Measurements from ENCODE around the gene SMARCA4. TPM values are rescaled to one million over a fixed set of nuclear protein-coding genes. Genes with fewer than 3 reads are reported as not detected.

The SMARCA4 gene
- total and polyA plus RNA-seq, 12 donors, result 46.3 to 124 (median 64.9) TPM

GRCh38 chr19:10919352-10920287 is 41.2 kb upstream of the SMARCA4 start:
- H3K9me3 ChIP-seq (replicated peaks in 1 of 3), result no peaks in the 10 kb centered on the region
- WGBS, 4 donors, result 80 to 82% (median 80%) methylated on average over 7 to 26 of the region's 26 CpGs
- DNase-seq, result no peak

GRCh38 chr19:10920288-10920655 is 40.6 kb upstream of the SMARCA4 start:
- Histone ChIP-seq H3K4me3 (no peak overlapping the region), H3K9me3 (replicated peaks in 1 of 3) (no peaks in the 10 kb centered on the region), H3K4me1 (replicated peaks in 1 of 2) (peaks cover 0 to 9% of the 10 kb centered on the region in 2 donors), H3K36me3 (replicated peaks in 1 of 2) (peaks cover 0 to 59% of the 10 kb centered on the region in 2 donors), H3K27me3 (no peaks in the 10 kb centered on the region), H3K27ac (no peak overlapping the region)
- TF ChIP-seq CTCF (IDR thresholded peaks at IDR 0.05), result no peak
- TF ChIP-seq POLR2A (IDR thresholded peaks at IDR 0.05), result no peak
- WGBS, 4 donors, result 89 to 95% (median 91%) methylated on average over 9 to 10 of the region's 10 CpGs; no CpG with 5 or more reads in 1 of the 4 donors
- peak in 1 of 7 donors; percentile 22 for DNase-seq
- intact Hi-C loops (cut with DNase I), result loop anchor here in 1 of 2 donors (5.0 kb wide), 1 partner anchor 48 kb away; the partner anchor contains the start of gene CARM1

More at GRCh38 chr19:10919352-10920287, 41.2 kb upstream of the SMARCA4 start:
- Histone ChIP-seq H3K36me3 (replicated peaks in 1 of 2) (peaks cover 0 to 58% of the 10 kb centered on the region in 2 donors), H3K27me3 (no peaks in the 10 kb centered on the region), H3K4me3 (no peak overlapping the region), H3K27ac (no peak overlapping the region), H3K4me1 (replicated peaks in 1 of 2) (peaks cover 0 to 8% of the 10 kb centered on the region in 2 donors)
- intact Hi-C loops (cut with DNase I), result loop anchor here in 1 of 2 donors (5.0 kb wide), 1 partner anchor 47 kb away; the partner anchor contains the start of gene CARM1
- no peak for TF ChIP-seq CTCF (IDR thresholded peaks at IDR 0.05)
- TF ChIP-seq POLR2A (IDR thresholded peaks at IDR 0.05), result no peak

GRCh38 chr19:10920781-10921180 is 40.0 kb upstream of the SMARCA4 start:
- intact Hi-C loops (cut with DNase I), result loop anchor here in 1 of 2 donors (5.0 kb wide), 1 partner anchor 48 kb away; the partner anchor contains the start of gene CARM1
- DNase-seq, result no peak
- no peaks in the 10 kb centered on the region for H3K27me3 ChIP-seq
- H3K9me3 ChIP-seq (replicated peaks in 1 of 3), result no peaks in the 10 kb centered on the region
- peaks cover 0 to 9% of the 10 kb centered on the region in 2 donors for H3K4me1 ChIP-seq (replicated peaks in 1 of 2)
- no peak overlapping the region for H3K4me3 ChIP-seq
- 75 to 89% (median 86%) methylated on average over 11 to 16 of the region's 16 CpGs for WGBS, 4 donors
- H3K27ac ChIP-seq, result no peak overlapping the region
- peaks cover 0 to 63% of the 10 kb centered on the region in 2 donors for H3K36me3 ChIP-seq (replicated peaks in 1 of 2)
- TF ChIP-seq POLR2A (IDR thresholded peaks at IDR 0.05) (no peak), CTCF (IDR thresholded peaks at IDR 0.05) (no peak)

GRCh38 chr19:10921199-10921909 is 39.5 kb upstream of the SMARCA4 start:
- Histone ChIP-seq H3K4me1 (replicated peaks in 1 of 2) (peaks cover 0 to 8% of the 10 kb centered on the region in 2 donors), H3K36me3 (replicated peaks in 1 of 2) (peaks cover 0 to 61% of the 10 kb centered on the region in 2 donors), H3K4me3 (no peak overlapping the region), H3K27ac (no peak overlapping the region), H3K27me3 (no peaks in the 10 kb centered on the region), H3K9me3 (replicated peaks in 1 of 3) (no peaks in the 10 kb centered on the region)
- DNase-seq, result peak in 1 of 7 donors; percentile 25
- intact Hi-C loops (cut with DNase I), result loop anchor here in 1 of 2 donors (5.0 kb wide), 1 partner anchor 49 kb away; the partner anchor contains the start of gene CARM1
- 87 to 94% (median 90%) methylated on average over 24 to 43 of the region's 43 CpGs for WGBS, 4 donors
- TF ChIP-seq POLR2A (IDR thresholded peaks at IDR 0.05) (no peak), CTCF (IDR thresholded peaks at IDR 0.05) (no peak)
